IPS-15b (cell line): ENCODE data around the gene ARL17A.
"Not testable (repeated sequence)": the region's sequence is repeated elsewhere in the genome, so short reads cannot be mapped to it uniquely, and the experiment has no call there.

Experiments
- H3K27me3 ChIP-seq: one replicate; pipeline ENCODE4 v1.6.1; 2013; ENCODE audit warnings: low read length; ENCODE audit not compliant: control insufficient read depth, insufficient read depth
- H3K36me3 ChIP-seq: one replicate; pipeline ENCODE4 v1.6.1; 2013; ENCODE audit warnings: low read length; ENCODE audit not compliant: control insufficient read depth, insufficient read depth
- H3K4me1 ChIP-seq: one replicate; pipeline ENCODE4 v1.6.1; 2013; ENCODE audit warnings: mild to moderate bottlenecking, low read length; ENCODE audit not compliant: control insufficient read depth, insufficient read depth
- H3K4me3 ChIP-seq: one replicate; pipeline ENCODE4 v1.5.1; 2013; ENCODE audit warnings: low read depth, low read length
- H3K9ac ChIP-seq: one replicate; pipeline ENCODE4 v1.6.1; 2013; ENCODE audit warnings: low read depth, mild to moderate bottlenecking, low read length
- H3K9me3 ChIP-seq: one replicate; pipeline ENCODE4 v1.6.1; 2013; ENCODE audit warnings: mild to moderate bottlenecking, low read length; ENCODE audit not compliant: control insufficient read depth, insufficient read depth

Gene ARL17A

DNA sequence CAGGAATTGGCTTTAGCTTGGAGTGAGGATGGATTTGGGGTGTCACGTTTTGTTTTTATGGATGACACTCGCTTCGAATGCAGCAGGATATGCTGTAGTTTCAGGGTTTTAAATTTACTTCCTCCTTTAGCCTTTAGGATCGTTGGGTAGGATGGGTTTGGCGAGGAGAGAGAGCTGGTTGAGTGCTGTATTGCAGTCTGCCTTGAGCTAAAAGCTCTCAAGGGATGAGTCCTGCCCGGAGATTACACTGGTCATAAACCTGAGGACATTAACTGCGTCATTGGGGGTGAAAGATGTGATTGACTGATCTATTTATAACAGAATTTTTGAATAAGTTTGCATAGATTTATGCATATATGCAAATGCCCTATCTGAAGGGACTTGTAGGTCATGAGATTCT lies 11.8 kb upstream of the ARL17A start:
- H3K9me3 ChIP-seq, H3K27me3 ChIP-seq, H3K4me1 ChIP-seq, H3K9ac ChIP-seq, H3K4me3 ChIP-seq, H3K36me3 ChIP-seq: not testable (repeated sequence)

DNA sequence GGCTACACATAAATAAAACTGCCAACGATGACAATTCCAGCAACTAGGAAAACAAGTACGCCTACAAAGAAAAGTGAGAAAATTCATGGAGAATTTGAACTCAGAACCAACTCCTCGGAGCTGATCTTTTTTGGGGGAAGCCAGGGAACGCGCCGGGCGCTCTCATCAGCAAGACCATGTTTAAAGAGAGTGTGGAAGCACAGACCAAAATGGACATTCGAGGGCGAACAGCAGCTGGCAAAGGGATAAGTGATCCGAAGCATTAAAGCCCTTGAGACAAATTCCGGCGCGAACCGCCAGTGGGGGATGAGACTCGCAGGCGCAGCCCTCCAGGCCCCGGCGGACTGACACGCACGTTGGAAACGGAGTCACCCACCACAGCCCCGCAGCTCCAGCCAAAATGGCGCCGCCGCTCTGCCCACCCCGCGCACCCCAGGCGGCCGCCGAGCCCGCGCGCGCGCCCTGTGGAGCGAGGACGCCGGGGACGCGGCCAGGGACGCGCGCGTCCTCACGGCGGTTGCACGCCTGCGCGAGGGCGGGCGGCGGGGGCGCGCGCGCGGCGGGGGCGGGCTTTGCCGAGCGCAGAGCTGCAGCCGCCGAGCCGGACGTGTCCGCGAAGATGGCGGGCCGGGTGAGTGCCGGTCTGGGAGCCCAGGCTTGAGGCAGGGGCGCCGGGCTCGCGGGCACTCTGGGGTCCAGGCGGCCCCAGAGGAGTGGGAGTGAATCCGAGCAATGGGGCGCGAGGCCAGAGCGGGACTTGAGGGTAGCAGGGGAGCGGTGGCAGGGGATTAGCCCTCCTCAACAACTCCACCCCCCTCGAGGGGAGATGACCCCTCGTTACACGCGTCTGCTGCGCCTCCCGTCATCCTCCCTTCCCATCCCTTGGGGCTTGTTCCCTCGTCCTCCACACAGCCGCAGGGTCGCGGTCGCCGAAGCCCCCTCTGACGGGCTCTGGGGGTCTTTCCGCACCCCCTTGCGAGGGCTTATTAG lies 11.0 kb upstream of the ARL17A start, which contains the start of gene NSF:
NSF (plus strand) TSS at position 513 of the 990 bp plus-strand sequence; CDS start at position 620, 107 bp downstream.
- not testable (repeated sequence) for H3K4me1 ChIP-seq, H3K36me3 ChIP-seq, H3K9me3 ChIP-seq, H3K4me3 ChIP-seq, H3K9ac ChIP-seq, H3K27me3 ChIP-seq

DNA sequence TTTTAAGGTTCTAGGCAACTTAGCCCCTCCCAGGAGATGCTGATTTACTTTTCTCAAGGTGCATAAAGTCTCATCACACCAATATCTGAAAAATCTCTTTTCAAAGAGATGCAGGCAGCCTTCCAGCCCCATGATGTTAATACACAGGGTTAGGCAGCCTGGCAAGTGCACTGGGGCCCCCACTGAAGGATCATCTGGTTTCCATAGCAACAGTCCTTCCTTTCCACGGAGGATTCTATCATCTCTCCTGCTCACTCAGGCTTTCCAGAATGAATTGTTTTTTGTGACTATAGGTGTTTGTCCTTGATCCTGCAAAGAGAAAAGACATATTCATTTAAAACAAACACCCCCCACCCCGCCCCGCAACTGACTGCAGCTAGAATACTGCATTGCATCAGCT lies 6.0 kb upstream of the ARL17A start:
- H3K9me3 ChIP-seq, H3K36me3 ChIP-seq, H3K4me3 ChIP-seq, H3K27me3 ChIP-seq, H3K4me1 ChIP-seq, H3K9ac ChIP-seq: not testable (repeated sequence)

DNA sequence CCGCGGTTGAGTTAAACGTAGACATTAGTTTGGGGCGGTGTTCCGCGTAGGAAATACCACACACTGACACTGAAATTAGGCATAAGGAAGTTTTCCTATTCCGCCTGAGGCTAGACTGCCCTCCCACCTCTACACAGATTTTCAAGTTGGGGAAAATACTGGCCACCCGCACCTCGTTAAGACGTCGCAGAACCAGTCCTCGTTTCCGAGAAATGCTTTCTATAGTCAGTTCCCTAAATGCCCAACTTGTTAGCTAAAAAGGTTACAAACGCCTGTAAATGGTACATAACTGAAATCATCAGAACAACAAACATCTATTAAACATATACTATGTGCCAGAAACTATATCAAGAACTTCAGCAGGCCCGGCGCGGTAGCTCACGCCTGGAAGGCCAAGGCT lies 591 bp upstream of the ARL17A start:
- not testable (repeated sequence) for H3K27me3 ChIP-seq, H3K9ac ChIP-seq, H3K36me3 ChIP-seq, H3K9me3 ChIP-seq, H3K4me3 ChIP-seq, H3K4me1 ChIP-seq

DNA sequence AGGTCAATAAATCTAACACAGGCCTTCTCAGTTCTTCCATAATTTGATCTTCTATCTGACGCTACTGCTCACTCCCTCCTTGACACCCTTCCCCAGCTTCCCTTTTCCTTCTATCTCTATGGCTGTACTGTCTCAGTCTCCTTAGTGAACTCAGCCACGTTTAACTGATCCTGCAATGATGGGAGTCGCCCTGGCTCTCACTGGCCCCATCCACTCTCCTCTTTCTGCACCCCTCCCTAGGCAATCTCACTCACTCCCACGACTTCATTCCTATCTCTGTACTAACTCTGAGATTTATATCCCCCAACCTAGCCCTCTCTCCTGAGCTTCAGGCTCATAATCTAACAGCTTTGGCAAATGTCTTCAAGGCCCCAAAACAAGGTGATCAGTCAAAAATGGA lies 7.7 kb downstream of the ARL17A start:
- not testable (repeated sequence) for H3K36me3 ChIP-seq, H3K4me3 ChIP-seq, H3K4me1 ChIP-seq, H3K9ac ChIP-seq, H3K27me3 ChIP-seq, H3K9me3 ChIP-seq

DNA sequence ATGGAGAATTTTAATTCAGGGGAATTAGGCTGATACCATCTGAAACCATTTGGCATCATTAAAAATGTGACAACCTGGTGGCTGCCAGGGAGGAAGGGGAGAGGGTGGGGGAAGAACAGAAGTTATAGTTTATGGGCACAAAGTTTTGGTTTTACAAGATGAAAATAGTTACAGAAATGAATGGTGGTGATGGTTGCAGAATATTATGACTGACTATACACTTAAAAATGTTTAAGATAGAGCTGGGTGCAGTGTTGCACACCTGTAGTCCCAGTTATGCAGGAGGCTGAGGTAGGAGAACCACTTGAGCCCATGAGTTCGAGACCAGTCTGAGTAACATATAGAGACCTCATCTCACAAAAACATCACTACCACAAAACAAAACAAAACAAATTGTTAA lies 12.5 kb downstream of the ARL17A start:
- not testable (repeated sequence) for H3K9ac ChIP-seq, H3K27me3 ChIP-seq, H3K9me3 ChIP-seq, H3K4me1 ChIP-seq, H3K36me3 ChIP-seq, H3K4me3 ChIP-seq

DNA sequence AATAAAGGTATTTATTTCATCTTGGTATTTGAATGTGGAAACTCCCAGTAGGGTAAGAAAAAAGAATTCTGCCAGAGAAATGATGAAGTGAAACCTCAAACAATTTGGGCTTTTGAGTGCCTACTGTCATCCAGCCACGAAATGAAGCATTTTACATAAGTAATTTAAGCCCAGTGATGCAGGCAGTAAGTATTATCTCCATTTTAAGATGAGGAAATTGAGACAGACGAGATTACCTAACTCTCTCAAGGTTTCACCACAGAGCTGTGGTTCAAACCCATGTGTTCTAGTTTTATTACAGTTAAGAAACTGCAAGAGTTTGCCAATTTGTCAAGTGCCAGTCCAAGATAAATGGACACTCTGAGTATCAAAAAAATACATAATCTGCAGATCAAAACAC lies 13.2 kb downstream of the ARL17A start:
- not testable (repeated sequence) for H3K9ac ChIP-seq, H3K4me3 ChIP-seq, H3K4me1 ChIP-seq, H3K9me3 ChIP-seq, H3K36me3 ChIP-seq, H3K27me3 ChIP-seq

DNA sequence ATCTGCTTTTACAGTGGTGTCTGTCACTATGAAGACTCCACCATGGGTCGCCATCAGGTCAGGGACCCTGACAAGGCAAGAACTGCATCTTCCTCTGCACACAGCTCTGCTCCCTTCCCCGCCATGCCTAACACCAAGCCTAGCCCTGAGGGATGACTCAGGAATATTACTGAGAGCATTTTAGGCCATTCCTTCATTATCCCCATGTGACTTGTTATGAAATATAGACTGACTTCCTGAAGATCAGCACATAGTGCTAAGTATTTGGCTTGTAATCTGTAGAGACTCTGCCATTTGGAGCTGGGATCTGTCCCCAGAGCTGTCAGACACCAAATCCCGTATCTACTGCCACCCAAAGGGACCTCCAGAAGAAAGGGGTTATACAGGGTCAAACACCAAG lies 19.4 kb downstream of the ARL17A start:
- H3K4me3 ChIP-seq, H3K36me3 ChIP-seq, H3K9me3 ChIP-seq, H3K27me3 ChIP-seq, H3K4me1 ChIP-seq, H3K9ac ChIP-seq: not testable (repeated sequence)

DNA sequence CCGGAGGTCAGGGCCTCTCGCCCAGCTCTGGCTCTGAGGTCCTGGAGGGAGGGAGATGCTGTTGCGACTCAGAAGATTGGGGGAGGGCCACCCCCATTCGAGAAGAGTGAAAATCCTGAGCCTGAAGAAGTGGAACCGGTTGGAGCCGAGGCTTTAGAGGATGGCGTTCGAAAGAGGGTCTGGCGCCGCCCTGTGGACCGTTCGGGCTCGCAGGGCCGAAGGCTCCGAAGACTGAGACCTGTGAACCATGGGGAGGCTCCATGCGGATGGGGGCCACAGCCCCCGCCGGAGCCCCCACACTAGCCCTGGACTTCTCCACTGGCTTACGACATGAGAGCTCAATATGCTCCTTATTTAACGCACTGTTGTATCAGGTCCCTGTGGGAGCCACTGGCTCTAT lies 20.3 kb downstream of the ARL17A start:
- not testable (repeated sequence) for H3K27me3 ChIP-seq, H3K9me3 ChIP-seq, H3K4me3 ChIP-seq, H3K4me1 ChIP-seq, H3K36me3 ChIP-seq, H3K9ac ChIP-seq

DNA sequence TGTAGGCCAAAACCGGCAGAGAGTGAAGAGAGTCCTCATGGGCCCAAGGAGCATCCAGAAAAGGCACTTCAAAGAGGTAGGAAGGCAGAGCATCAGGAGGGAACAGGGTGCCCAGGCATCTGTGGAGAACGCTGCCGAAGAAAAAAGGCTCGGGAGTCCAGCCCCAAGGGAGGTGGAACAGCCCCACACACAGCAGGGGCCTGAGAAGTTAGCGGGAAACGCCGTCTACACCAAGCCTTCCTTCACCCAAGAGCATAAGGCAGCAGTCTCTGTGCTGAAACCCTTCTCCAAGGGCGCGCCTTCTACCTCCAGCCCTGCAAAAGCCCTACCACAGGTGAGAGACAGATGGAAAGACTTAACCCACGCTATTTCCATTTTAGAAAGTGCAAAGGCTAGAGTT lies 30.9 kb downstream of the ARL17A start:
- not testable (repeated sequence) for H3K9ac ChIP-seq, H3K9me3 ChIP-seq, H3K4me1 ChIP-seq, H3K36me3 ChIP-seq, H3K27me3 ChIP-seq, H3K4me3 ChIP-seq

DNA sequence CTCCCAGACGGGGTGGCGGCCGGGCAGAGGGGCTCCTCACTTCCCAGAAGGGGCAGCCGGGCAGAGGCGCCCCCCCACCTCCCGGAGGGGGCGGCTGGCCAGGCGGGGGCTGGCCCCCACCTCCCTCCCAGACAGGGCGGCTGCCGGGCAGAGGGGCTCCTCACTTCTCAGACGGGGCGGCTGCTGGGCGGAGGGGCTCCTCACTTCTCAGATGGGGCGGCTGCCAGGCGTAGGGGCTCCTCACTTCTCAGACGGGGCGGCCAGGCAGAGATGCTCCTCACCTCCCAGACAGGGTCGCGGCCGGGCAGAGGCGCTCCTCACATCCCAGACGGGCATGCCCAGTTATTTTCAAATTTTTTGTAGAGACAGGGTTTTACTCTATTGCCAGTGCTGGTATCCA lies 44.8 kb downstream of the ARL17A start:
- not testable (repeated sequence) for H3K36me3 ChIP-seq, H3K9ac ChIP-seq, H3K9me3 ChIP-seq, H3K27me3 ChIP-seq, H3K4me1 ChIP-seq, H3K4me3 ChIP-seq

DNA sequence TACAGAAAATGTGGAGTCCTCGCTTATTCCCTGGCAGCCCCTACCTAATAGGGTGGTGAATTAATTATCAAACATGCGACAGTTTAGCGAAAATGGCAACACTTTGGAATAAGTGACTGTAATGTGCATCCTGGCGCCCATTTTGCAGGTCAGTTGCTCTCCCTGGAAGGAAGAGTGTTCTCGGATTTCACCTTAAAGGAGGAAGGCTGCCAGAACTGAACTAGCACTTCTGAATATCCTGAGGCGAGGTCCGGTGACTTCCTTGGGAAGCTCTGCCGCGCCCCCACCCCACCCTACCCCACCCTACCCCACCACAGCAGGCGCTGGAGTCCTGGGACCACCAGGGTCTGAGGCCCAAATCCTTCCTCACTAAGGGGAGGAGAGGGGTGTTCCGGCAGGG lies 67.3 kb downstream of the ARL17A start, which contains the start of gene LRRC37A2:
LRRC37A2 (plus strand) TSS at position 301 of the 400 bp plus-strand sequence. CDS start 245 bp downstream, outside the sequence.
- not testable (repeated sequence) for H3K4me1 ChIP-seq, H3K9me3 ChIP-seq, H3K4me3 ChIP-seq

More for the DNA sequence above, 67.3 kb downstream of the ARL17A start, which contains the start of gene LRRC37A2:
- H3K27me3 ChIP-seq, H3K9ac ChIP-seq, H3K36me3 ChIP-seq: not testable (repeated sequence)
